ENCODE results near the gene FGD4.
"Not testable (repeated sequence)": the region's sequence is repeated elsewhere in the genome, so short reads cannot be mapped to it uniquely, and the experiment has no call there.

The FGD4 gene

GRCh38 chr12:32548691-32549281, 149.4 kb downstream of the FGD4 start:
- peaks cover 44% of the 10 kb centered on the region for H3K4me1 ChIP-seq (ENCODE audit: control insufficient read depth, insufficient read depth, low read length)
- peak overlapping the region; percentile 68 for H3K4me2 ChIP-seq (ENCODE audit: low read length)
- H3K9me3 ChIP-seq (replicated peaks; ENCODE audit: low read length) = no peaks in the 10 kb centered on the region
- H3K27me3 ChIP-seq (ENCODE audit: control insufficient read depth, insufficient read depth, low read length) = no peaks in the 10 kb centered on the region
- peak overlapping the region; percentile 22 for H3K9ac ChIP-seq (ENCODE audit: low read depth, low read length)
- peaks cover 19% of the 10 kb centered on the region for H3K36me3 ChIP-seq (ENCODE audit: insufficient read depth, low read length)
- H3K4me3 ChIP-seq (ENCODE audit: low read length) = peak overlapping the region; percentile 25

- Histone ChIP-seq H3K4me1 (ENCODE audit: control insufficient read depth, insufficient read depth, low read length) (peaks cover 44% of the 10 kb centered on the region), H3K4me3 (ENCODE audit: low read length) (peak overlapping the region; percentile 25), H3K9ac (ENCODE audit: low read depth, low read length) (peak overlapping the region; percentile 22)
Observed at GRCh38 chr12:32549675-32550079, 150.3 kb downstream of the FGD4 start.

GRCh38 chr12:32551058-32551457, 151.7 kb downstream of the FGD4 start:
- Histone ChIP-seq H3K4me2 (ENCODE audit: low read length) (no peak overlapping the region), H3K4me3 (ENCODE audit: low read length) (no peak overlapping the region), H3K9ac (ENCODE audit: low read depth, low read length) (no peak overlapping the region), H3K9me3 (replicated peaks; ENCODE audit: low read length) (no peaks in the 10 kb centered on the region), H3K27me3 (ENCODE audit: control insufficient read depth, insufficient read depth, low read length) (no peaks in the 10 kb centered on the region), H3K36me3 (ENCODE audit: insufficient read depth, low read length) (peaks cover 20% of the 10 kb centered on the region), H3K4me1 (ENCODE audit: control insufficient read depth, insufficient read depth, low read length) (peaks cover 38% of the 10 kb centered on the region)

More at GRCh38 chr12:32549675-32550079, 150.3 kb downstream of the FGD4 start:
- H3K9me3 ChIP-seq (replicated peaks; ENCODE audit: low read length) = no peaks in the 10 kb centered on the region
- H3K36me3 ChIP-seq (ENCODE audit: insufficient read depth, low read length) = peaks cover 22% of the 10 kb centered on the region
- H3K4me2 ChIP-seq (ENCODE audit: low read length) = peak overlapping the region; percentile 68
- H3K27me3 ChIP-seq (ENCODE audit: control insufficient read depth, insufficient read depth, low read length) = no peaks in the 10 kb centered on the region

- H3K4me1 ChIP-seq (ENCODE audit: control insufficient read depth, insufficient read depth, low read length) = peaks cover 22% of the 10 kb centered on the region
- peak overlapping the region; percentile 55 for H3K4me2 ChIP-seq (ENCODE audit: low read length)
- no peaks in the 10 kb centered on the region for H3K27me3 ChIP-seq (ENCODE audit: control insufficient read depth, insufficient read depth, low read length)
- H3K9ac ChIP-seq (ENCODE audit: low read depth, low read length) = no peak overlapping the region
- peak overlapping the region; percentile 19 for H3K4me3 ChIP-seq (ENCODE audit: low read length)
- no peaks in the 10 kb centered on the region for H3K9me3 ChIP-seq (replicated peaks; ENCODE audit: low read length)
- peaks cover 21% of the 10 kb centered on the region for H3K36me3 ChIP-seq (ENCODE audit: insufficient read depth, low read length)
Observed at GRCh38 chr12:32558903-32559302, 159.5 kb downstream of the FGD4 start.

GRCh38 chr12:32559434-32559833, 160.1 kb downstream of the FGD4 start:
- Histone ChIP-seq H3K4me3 (ENCODE audit: low read length) (no peak overlapping the region), H3K36me3 (ENCODE audit: insufficient read depth, low read length) (peaks cover 24% of the 10 kb centered on the region), H3K9ac (ENCODE audit: low read depth, low read length) (peak overlapping the region; percentile 7), H3K4me1 (ENCODE audit: control insufficient read depth, insufficient read depth, low read length) (peaks cover 22% of the 10 kb centered on the region), H3K9me3 (replicated peaks; ENCODE audit: low read length) (no peaks in the 10 kb centered on the region), H3K27me3 (ENCODE audit: control insufficient read depth, insufficient read depth, low read length) (no peaks in the 10 kb centered on the region), H3K4me2 (ENCODE audit: low read length) (peak overlapping the region; percentile 55)

- H3K4me3 ChIP-seq (ENCODE audit: low read length) = no peak overlapping the region
- H3K27me3 ChIP-seq (ENCODE audit: control insufficient read depth, insufficient read depth, low read length) = no peaks in the 10 kb centered on the region
- peaks cover 22% of the 10 kb centered on the region for H3K4me1 ChIP-seq (ENCODE audit: control insufficient read depth, insufficient read depth, low read length)
- no peak overlapping the region for H3K4me2 ChIP-seq (ENCODE audit: low read length)
- no peaks in the 10 kb centered on the region for H3K9me3 ChIP-seq (replicated peaks; ENCODE audit: low read length)
- H3K36me3 ChIP-seq (ENCODE audit: insufficient read depth, low read length) = peaks cover 30% of the 10 kb centered on the region
- no peak overlapping the region for H3K9ac ChIP-seq (ENCODE audit: low read depth, low read length)
Observed at GRCh38 chr12:32560520-32560919, 161.2 kb downstream of the FGD4 start.

GRCh38 chr12:32561931-32562341, 162.6 kb downstream of the FGD4 start:
- H3K4me1 ChIP-seq (ENCODE audit: control insufficient read depth, insufficient read depth, low read length) = peaks cover 28% of the 10 kb centered on the region
- H3K4me3 ChIP-seq (ENCODE audit: low read length) = no peak overlapping the region
- peaks cover 44% of the 10 kb centered on the region for H3K36me3 ChIP-seq (ENCODE audit: insufficient read depth, low read length)
- no peaks in the 10 kb centered on the region for H3K9me3 ChIP-seq (replicated peaks; ENCODE audit: low read length)
- H3K4me2 ChIP-seq (ENCODE audit: low read length) = no peak overlapping the region
- no peak overlapping the region for H3K9ac ChIP-seq (ENCODE audit: low read depth, low read length)
- no peaks in the 10 kb centered on the region for H3K27me3 ChIP-seq (ENCODE audit: control insufficient read depth, insufficient read depth, low read length)

GRCh38 chr12:32562413-32562812, 163.1 kb downstream of the FGD4 start:
- Histone ChIP-seq H3K36me3 (ENCODE audit: insufficient read depth, low read length) (peaks cover 45% of the 10 kb centered on the region), H3K4me1 (ENCODE audit: control insufficient read depth, insufficient read depth, low read length) (peaks cover 33% of the 10 kb centered on the region)
- H3K4me3 ChIP-seq (ENCODE audit: low read length); H3K9ac ChIP-seq (ENCODE audit: low read depth, low read length); H3K4me2 ChIP-seq (ENCODE audit: low read length); H3K9me3 ChIP-seq (replicated peaks; ENCODE audit: low read length); H3K27me3 ChIP-seq (ENCODE audit: control insufficient read depth, insufficient read depth, low read length): not testable (repeated sequence)

- peaks cover 55% of the 10 kb centered on the region for H3K36me3 ChIP-seq (ENCODE audit: insufficient read depth, low read length)
- no peaks in the 10 kb centered on the region for H3K27me3 ChIP-seq (ENCODE audit: control insufficient read depth, insufficient read depth, low read length)
- no peaks in the 10 kb centered on the region for H3K9me3 ChIP-seq (replicated peaks; ENCODE audit: low read length)
- H3K4me2 ChIP-seq (ENCODE audit: low read length) = no peak overlapping the region
- peaks cover 33% of the 10 kb centered on the region for H3K4me1 ChIP-seq (ENCODE audit: control insufficient read depth, insufficient read depth, low read length)
- H3K4me3 ChIP-seq (ENCODE audit: low read length) = no peak overlapping the region
- no peak overlapping the region for H3K9ac ChIP-seq (ENCODE audit: low read depth, low read length)
Observed at GRCh38 chr12:32566663-32567295, 167.4 kb downstream of the FGD4 start.

- peaks cover 56% of the 10 kb centered on the region for H3K36me3 ChIP-seq (ENCODE audit: insufficient read depth, low read length)
- peaks cover 33% of the 10 kb centered on the region for H3K4me1 ChIP-seq (ENCODE audit: control insufficient read depth, insufficient read depth, low read length)
- no peak overlapping the region for H3K4me2 ChIP-seq (ENCODE audit: low read length)
- H3K27me3 ChIP-seq (ENCODE audit: control insufficient read depth, insufficient read depth, low read length) = no peaks in the 10 kb centered on the region
- H3K4me3 ChIP-seq (ENCODE audit: low read length) = no peak overlapping the region
- H3K9me3 ChIP-seq (replicated peaks; ENCODE audit: low read length) = no peaks in the 10 kb centered on the region
- H3K9ac ChIP-seq (ENCODE audit: low read depth, low read length) = no peak overlapping the region
Observed at GRCh38 chr12:32567296-32567674, 167.9 kb downstream of the FGD4 start.

- no peaks in the 10 kb centered on the region for H3K27me3 ChIP-seq (ENCODE audit: control insufficient read depth, insufficient read depth, low read length)
- H3K4me1 ChIP-seq (ENCODE audit: control insufficient read depth, insufficient read depth, low read length) = peaks cover 33% of the 10 kb centered on the region
- peak overlapping the region; percentile 42 for H3K9ac ChIP-seq (ENCODE audit: low read depth, low read length)
- H3K4me3 ChIP-seq (ENCODE audit: low read length) = no peak overlapping the region
- no peaks in the 10 kb centered on the region for H3K9me3 ChIP-seq (replicated peaks; ENCODE audit: low read length)
- peak overlapping the region; percentile 54 for H3K4me2 ChIP-seq (ENCODE audit: low read length)
- H3K36me3 ChIP-seq (ENCODE audit: insufficient read depth, low read length) = peaks cover 56% of the 10 kb centered on the region
Observed at GRCh38 chr12:32568228-32568627, 168.9 kb downstream of the FGD4 start.

GRCh38 chr12:32569259-32569658, 169.9 kb downstream of the FGD4 start:
- no peak overlapping the region for H3K4me3 ChIP-seq (ENCODE audit: low read length)
- H3K36me3 ChIP-seq (ENCODE audit: insufficient read depth, low read length) = peaks cover 61% of the 10 kb centered on the region
- peak overlapping the region; percentile 32 for H3K4me2 ChIP-seq (ENCODE audit: low read length)
- H3K4me1 ChIP-seq (ENCODE audit: control insufficient read depth, insufficient read depth, low read length) = peaks cover 33% of the 10 kb centered on the region
- peak overlapping the region; percentile 42 for H3K9ac ChIP-seq (ENCODE audit: low read depth, low read length)
- no peaks in the 10 kb centered on the region for H3K9me3 ChIP-seq (replicated peaks; ENCODE audit: low read length)
- H3K27me3 ChIP-seq (ENCODE audit: control insufficient read depth, insufficient read depth, low read length) = no peaks in the 10 kb centered on the region

All from skeletal muscle satellite cell (primary cell).